Measurements from ENCODE around the gene TIMM23. TPM values are rescaled to one million over a fixed set of nuclear protein-coding genes. Genes with fewer than 3 reads are reported as not detected.
A peak's percentile ranks its signal among the peaks of the same experiment; 100 is the strongest.

TIMM23 gene
- total RNA-seq, 4 donors from 2014 or later, result 105 to 134 (median 126) TPM

DNA sequence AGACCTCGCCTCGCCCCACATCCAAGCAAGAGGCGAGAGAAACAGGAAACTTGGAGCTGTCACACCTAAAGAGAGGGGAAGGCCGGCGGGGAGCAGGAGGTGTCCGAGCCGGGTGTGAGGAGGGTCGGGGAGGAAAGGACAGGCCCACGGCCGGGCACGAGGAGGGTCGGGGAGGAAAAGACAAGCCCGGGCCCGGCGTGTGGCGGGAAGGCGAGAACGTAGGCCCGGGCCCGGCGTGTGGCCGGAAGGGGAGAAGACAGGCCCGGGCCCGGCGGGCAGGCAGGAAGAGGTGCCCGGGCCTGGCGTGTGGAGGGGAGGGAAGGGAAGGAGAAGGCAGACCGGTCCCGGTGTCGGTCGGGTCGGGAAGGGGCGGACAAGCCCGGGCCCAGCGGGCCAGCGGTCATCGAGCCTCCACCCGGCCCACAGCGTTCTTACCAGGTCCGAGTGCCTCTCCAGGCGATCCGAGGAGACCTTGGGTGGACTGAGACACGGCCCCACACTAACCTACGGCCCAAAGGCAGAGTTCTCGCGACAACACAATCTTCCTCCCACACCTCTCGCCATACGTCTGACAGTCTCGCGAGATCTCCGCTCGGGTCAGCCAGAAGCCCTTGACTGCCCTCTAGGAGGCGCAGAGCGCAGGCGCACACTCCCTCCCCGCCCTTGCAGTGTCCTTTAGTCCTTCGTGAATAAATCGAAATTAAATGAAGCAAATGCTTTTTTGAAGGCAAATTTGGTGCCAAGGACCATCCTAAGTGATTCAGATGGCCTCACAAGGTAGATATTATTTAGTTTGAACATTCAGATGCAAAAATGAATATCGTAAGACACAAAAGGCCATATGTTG lies 58.0 kb downstream of the TIMM23 start, which contains the start of gene NCOA4:
Gene NCOA4, minus strand, starts transcription at position 533 of the 847 bp plus-strand sequence. CDS start 13,943 bp downstream, outside the sequence.
- intact Hi-C loops (cut with DNase I; ENCODE audit: low total_unique reads) (loop anchor here (5.0 kb wide), 1 partner anchor 252 kb away; no protein-coding TSS in a partner anchor), in situ Hi-C loops (cut with MboI; ENCODE audit: low sequenced_read_pairs in 4 of 4) (no loop called here)
- no peaks in the 10 kb centered on the region for H3K36me3 ChIP-seq
- no peaks in the 10 kb centered on the region for H3K9me3 ChIP-seq
- H3K4me1 ChIP-seq, result peaks cover 44 to 45% of the 10 kb centered on the region in 2 donors
- H3K4me3 ChIP-seq, result peak within 1 kb of the TSS; percentile 75 to 99 (median 89)
- H3K27ac ChIP-seq, result peak within 1 kb of the TSS; percentile 90 to 98 (median 91)
- DNase-seq, result peak; percentile 96 to 97
- no peaks in the 10 kb centered on the region for H3K27me3 ChIP-seq
- TF ChIP-seq POLR2A (IDR thresholded peaks at IDR 0.05), result peak; percentile 56 to 73
- TF ChIP-seq, protein P1, sequence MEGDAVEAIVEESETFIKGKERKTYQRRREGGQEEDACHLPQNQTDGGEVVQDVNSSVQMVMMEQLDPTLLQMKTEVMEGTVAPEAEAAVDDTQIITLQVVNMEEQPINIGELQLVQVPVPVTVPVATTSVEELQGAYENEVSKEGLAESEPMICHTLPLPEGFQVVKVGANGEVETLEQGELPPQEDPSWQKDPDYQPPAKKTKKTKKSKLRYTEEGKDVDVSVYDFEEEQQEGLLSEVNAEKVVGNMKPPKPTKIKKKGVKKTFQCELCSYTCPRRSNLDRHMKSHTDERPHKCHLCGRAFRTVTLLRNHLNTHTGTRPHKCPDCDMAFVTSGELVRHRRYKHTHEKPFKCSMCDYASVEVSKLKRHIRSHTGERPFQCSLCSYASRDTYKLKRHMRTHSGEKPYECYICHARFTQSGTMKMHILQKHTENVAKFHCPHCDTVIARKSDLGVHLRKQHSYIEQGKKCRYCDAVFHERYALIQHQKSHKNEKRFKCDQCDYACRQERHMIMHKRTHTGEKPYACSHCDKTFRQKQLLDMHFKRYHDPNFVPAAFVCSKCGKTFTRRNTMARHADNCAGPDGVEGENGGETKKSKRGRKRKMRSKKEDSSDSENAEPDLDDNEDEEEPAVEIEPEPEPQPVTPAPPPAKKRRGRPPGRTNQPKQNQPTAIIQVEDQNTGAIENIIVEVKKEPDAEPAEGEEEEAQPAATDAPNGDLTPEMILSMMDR (IDR thresholded peaks at IDR 0.05 in 4 of 5, conservative IDR thresholded peaks at IDR 0.05 in 1 of 5), result peak; percentile 6 to 79 (median 67)
- peak; percentile 99 to 100 for ATAC-seq

DNA sequence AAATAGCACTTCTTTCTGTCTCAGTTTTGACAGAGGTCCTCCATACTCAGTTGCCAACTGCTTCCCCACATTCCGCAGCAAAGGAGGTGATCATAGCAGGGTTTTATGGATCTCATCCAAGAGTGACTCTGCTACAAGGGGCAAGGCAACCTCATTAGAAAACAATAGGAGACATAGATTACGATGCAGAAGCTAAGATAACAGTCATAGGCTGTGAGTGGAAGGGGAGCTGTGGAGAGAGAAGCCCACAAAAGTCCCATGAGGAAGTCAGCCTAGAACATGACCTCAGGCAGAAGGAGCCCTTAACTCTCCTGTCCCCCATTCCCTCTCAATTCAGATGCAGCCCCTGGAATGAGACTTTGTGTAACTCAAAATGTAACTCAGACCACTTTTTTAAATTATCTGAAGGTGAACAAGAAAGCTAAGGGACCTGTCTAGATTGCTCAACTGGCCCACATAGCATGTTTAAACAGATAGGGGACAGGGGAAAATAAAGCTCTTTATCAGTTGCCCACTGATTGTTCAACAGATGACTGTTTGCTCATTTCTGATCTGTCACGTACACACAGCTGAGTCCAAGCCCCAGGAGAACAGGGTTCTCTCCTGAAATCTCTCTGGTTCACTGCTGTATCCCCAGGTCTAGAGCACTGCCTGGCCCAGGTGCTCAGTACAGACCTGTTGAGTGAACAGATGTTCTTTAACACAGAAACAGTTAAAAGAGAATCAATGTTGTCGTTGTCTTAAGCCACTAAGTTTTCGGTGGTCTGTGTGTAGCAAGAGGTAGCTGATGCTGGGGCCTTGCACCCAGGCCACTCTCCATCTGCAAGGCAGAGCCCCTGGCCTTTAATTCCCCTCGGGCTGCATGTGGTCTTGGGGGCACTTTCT lies 59.6 kb downstream of the TIMM23 start:
- Histone ChIP-seq H3K4me1 (peaks cover 28 to 30% of the 10 kb centered on the region in 2 donors), H3K9me3 (no peaks in the 10 kb centered on the region), H3K4me3 (no peak overlapping the region), H3K27me3 (no peaks in the 10 kb centered on the region), H3K27ac (no peak overlapping the region), H3K36me3 (no peaks in the 10 kb centered on the region)
- DNase-seq (no peak), ATAC-seq (no peak)
- in situ Hi-C loops (cut with MboI; ENCODE audit: low sequenced_read_pairs in 4 of 4) (no loop called here), intact Hi-C loops (cut with DNase I; ENCODE audit: low total_unique reads) (loop anchor here (5.0 kb wide), 1 partner anchor 250 kb away; no protein-coding TSS in a partner anchor)
- TF ChIP-seq, protein P1 (IDR thresholded peaks at IDR 0.05 in 4 of 5, conservative IDR thresholded peaks at IDR 0.05 in 1 of 5), result no peak
- TF ChIP-seq POLR2A (IDR thresholded peaks at IDR 0.05), result no peak

DNA sequence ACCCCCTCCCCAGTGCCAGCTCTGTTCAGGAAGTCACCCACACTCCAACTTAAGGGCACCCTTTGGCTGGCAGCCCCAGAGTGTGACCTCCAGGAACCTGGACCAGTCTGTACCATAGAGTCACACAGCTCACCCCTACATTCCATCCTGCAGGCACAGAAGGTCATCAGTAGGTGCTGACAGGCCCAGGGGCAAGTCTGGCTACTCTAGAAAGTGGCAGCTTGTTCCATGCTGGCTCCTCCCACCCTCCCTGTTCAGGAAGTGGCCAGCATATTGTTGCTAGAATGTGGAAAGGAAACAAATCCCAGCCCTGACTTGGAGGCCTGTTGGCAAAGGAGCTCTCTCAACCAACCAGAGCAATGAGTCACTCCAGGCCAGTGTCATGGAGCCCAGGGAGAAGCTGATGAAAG lies 61.3 kb downstream of the TIMM23 start:
- DNase-seq, result no peak
- TF ChIP-seq, protein P1 (IDR thresholded peaks at IDR 0.05 in 4 of 5, conservative IDR thresholded peaks at IDR 0.05 in 1 of 5), result no peak
- no peak for TF ChIP-seq POLR2A (IDR thresholded peaks at IDR 0.05)
- H3K4me1 ChIP-seq, result peaks cover 12 to 16% of the 10 kb centered on the region in 2 donors
- H3K27me3 ChIP-seq, result no peaks in the 10 kb centered on the region
- no peak overlapping the region for H3K27ac ChIP-seq
- no peak overlapping the region for H3K4me3 ChIP-seq
- no peaks in the 10 kb centered on the region for H3K36me3 ChIP-seq
- H3K9me3 ChIP-seq, result no peaks in the 10 kb centered on the region
- intact Hi-C loops (cut with DNase I; ENCODE audit: low total_unique reads) (loop anchor here (5.0 kb wide), 1 partner anchor 249 kb away; no protein-coding TSS in a partner anchor), in situ Hi-C loops (cut with MboI; ENCODE audit: low sequenced_read_pairs in 4 of 4) (no loop called here)
- ATAC-seq, result no peak

DNA sequence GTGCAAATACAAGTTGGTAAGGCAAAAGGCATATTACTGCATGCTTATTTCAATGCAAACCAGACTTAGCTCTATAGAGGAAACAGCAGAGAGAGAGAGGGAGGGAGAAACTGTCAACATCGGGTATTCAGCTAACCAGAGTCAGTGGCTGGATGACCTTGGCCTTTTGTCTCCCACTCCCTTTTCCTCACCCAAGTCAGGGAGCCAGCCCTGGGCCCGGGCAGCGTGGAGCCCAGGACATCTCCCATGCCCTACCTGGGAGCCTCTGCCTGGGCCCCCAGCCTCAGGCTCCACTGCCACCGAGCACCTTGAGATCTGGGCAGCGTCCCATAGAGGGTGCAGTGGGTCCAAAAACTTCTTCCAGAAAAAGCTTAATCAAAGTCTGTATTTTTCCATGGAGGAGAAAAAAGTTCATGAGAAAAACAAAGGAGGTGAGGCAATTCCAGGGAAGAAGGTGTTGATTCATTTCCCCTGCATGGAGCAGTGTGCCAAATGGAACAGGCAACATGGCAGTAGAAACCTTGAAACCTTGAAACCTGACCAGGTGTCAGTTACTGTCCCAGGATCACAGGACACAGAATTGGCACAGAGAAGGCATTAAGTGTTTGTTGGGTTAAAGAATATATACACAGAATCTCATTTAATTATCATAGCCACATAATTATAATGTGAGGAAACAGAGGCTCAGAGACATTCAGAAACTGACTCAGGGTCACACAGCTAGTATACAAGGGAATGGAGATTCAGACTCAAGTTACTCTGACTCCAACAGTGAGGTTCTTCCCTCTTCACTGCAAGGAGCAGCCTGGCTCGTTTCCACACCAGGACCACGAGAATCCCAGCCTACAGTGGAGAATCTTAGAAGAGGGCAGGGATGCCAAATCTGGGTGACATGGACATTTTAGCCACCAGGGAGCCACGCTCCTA lies 63.9 kb downstream of the TIMM23 start:
- ATAC-seq (no peak), DNase-seq (no peak)
- intact Hi-C loops (cut with DNase I; ENCODE audit: low total_unique reads), result no loop called here
- Histone ChIP-seq H3K4me3 (no peak overlapping the region), H3K27ac (no peak overlapping the region), H3K4me1 (no peaks in the 10 kb centered on the region), H3K9me3 (no peaks in the 10 kb centered on the region), H3K27me3 (no peaks in the 10 kb centered on the region), H3K36me3 (no peaks in the 10 kb centered on the region)
- TF ChIP-seq, protein P1 (IDR thresholded peaks at IDR 0.05 in 4 of 5, conservative IDR thresholded peaks at IDR 0.05 in 1 of 5), result no peak
- no peak for TF ChIP-seq POLR2A (IDR thresholded peaks at IDR 0.05)
- in situ Hi-C loops (cut with MboI; ENCODE audit: low sequenced_read_pairs in 4 of 4), result no loop called here
